DOHH2 (cell line): ENCODE measurements around the gene APOBEC4.

ENCODE experiments used
- H3F3A ChIP-seq: fragments of 200-600 bp; sonication (generic), shearing (Covaris generic); 2 replicates; pipeline ENCODE4 v1.6.0; 2016; ENCODE audit warnings: antibody characterized with exemption, mild to moderate bottlenecking; ENCODE audit not compliant: control insufficient read depth, insufficient read depth
- H3K27ac ChIP-seq: fragments of 200-600 bp; sonication (generic); 2 replicates; pipeline ENCODE4 v1.5.1; 2014; ENCODE audit warnings: low read depth, mild to moderate bottlenecking, low read length, moderate library complexity
- H3K27me3 ChIP-seq: fragments of 200-600 bp; sonication (generic); 2 replicates; pipeline ENCODE4 v1.6.1; 2014; ENCODE audit warnings: mild to moderate bottlenecking, low read length, mixed read lengths; ENCODE audit not compliant: control insufficient read depth
- H3K36me3 ChIP-seq: fragments of 200-600 bp; sonication (generic); 2 replicates; pipeline ENCODE4 v1.6.1; 2014; ENCODE audit warnings: mild to moderate bottlenecking, low read length, moderate library complexity, mixed read lengths; ENCODE audit not compliant: control insufficient read depth
- H3K4me1 ChIP-seq: fragments of 200-600 bp; sonication (generic); 2 replicates; pipeline ENCODE4 v1.6.1; 2014; ENCODE audit warnings: mild to moderate bottlenecking, low read length, mixed read lengths; ENCODE audit not compliant: control insufficient read depth
- H3K4me2 ChIP-seq: fragments of 200-600 bp; sonication (generic); 2 replicates; pipeline ENCODE4 v1.6.0; 2014; ENCODE audit warnings: mild to moderate bottlenecking, low read length, moderate library complexity
- H3K4me3 ChIP-seq: fragments of 200-600 bp; sonication (generic); 2 replicates; pipeline ENCODE4 v1.5.1; 2014; ENCODE audit warnings: mild to moderate bottlenecking, low read length, mixed read lengths
- H3K79me2 ChIP-seq: fragments of 200-600 bp; sonication (generic); 2 replicates; pipeline ENCODE4 v1.6.1; 2014; ENCODE audit warnings: mild to moderate bottlenecking, low read length, mixed read lengths; ENCODE audit not compliant: control insufficient read depth
- H3K9me2 ChIP-seq: fragments of 200-600 bp; sonication (generic); replicated peaks from 2 replicates; pipeline ENCODE4 v1.6.1; 2014; ENCODE audit warnings: mild to moderate bottlenecking, low read length, mixed read lengths; ENCODE audit not compliant: control insufficient read depth
- H3K9me3 ChIP-seq: fragments of 200-600 bp; sonication (generic); 2 replicates; pipeline ENCODE4 v1.6.1; 2014; ENCODE audit warnings: antibody characterized with exemption, low read length, mixed read lengths; ENCODE audit not compliant: control insufficient read depth, insufficient read depth
- H4K20me1 ChIP-seq: fragments of 200-600 bp; sonication (generic); 2 replicates; pipeline ENCODE4 v1.6.0; 2014; ENCODE audit warnings: low read depth, mild to moderate bottlenecking, antibody characterized with exemption, low read length, moderate library complexity; ENCODE audit not compliant: control insufficient read depth, insufficient read depth
- CTCF ChIP-seq: fragments of 200-600 bp; sonication (generic); IDR thresholded peaks from one replicate; pipeline ENCODE4 v1.5.1; 2014; ENCODE audit warnings: antibody characterized with exemption, mild to moderate bottlenecking, low read depth, low read length; ENCODE audit not compliant: poor library complexity, severe bottlenecking
- EZH2phosphoT487 ChIP-seq: fragments of 200-600 bp; sonication (generic); IDR thresholded peaks from 2 replicates; pipeline ENCODE4 v1.6.1; 2017; ENCODE audit warnings: borderline replicate concordance, mild to moderate bottlenecking, antibody characterized with exemption, low read length, moderate library complexity, mixed read lengths

APOBEC4 gene

GRCh38 chr1:183597656-183598347 is 55.3 kb downstream of the APOBEC4 start:
- H3K36me3 ChIP-seq, result no peaks in the 10 kb centered on the region
- H3K27me3 ChIP-seq, result peaks cover 23% of the 10 kb centered on the region
- no peaks in the 10 kb centered on the region for H3K79me2 ChIP-seq
- peaks cover 12% of the 10 kb centered on the region for H3K4me1 ChIP-seq
- no peaks in the 10 kb centered on the region for H3F3A ChIP-seq
- TF ChIP-seq EZH2phosphoT487, result no peak
- no peak for TF ChIP-seq CTCF
- no peaks in the 10 kb centered on the region for H4K20me1 ChIP-seq
- no peak overlapping the region for H3K4me2 ChIP-seq
- H3K9me3 ChIP-seq, result no peaks in the 10 kb centered on the region
- no peak overlapping the region for H3K4me3 ChIP-seq
- no peak overlapping the region for H3K27ac ChIP-seq
- H3K9me2 ChIP-seq, result no peaks in the 10 kb centered on the region

- H3K27ac ChIP-seq, result no peak overlapping the region
- no peak overlapping the region for H3K4me2 ChIP-seq
- no peaks in the 10 kb centered on the region for H3K9me2 ChIP-seq
- no peaks in the 10 kb centered on the region for H3K36me3 ChIP-seq
- peaks cover 17% of the 10 kb centered on the region for H3K4me1 ChIP-seq
- TF ChIP-seq EZH2phosphoT487, result no peak
- TF ChIP-seq CTCF, result no peak
- peaks cover 19% of the 10 kb centered on the region for H3K27me3 ChIP-seq
- H3K4me3 ChIP-seq, result no peak overlapping the region
- H4K20me1 ChIP-seq, result no peaks in the 10 kb centered on the region
- no peaks in the 10 kb centered on the region for H3F3A ChIP-seq
- no peaks in the 10 kb centered on the region for H3K9me3 ChIP-seq
- no peaks in the 10 kb centered on the region for H3K79me2 ChIP-seq
Measured at GRCh38 chr1:183596500-183596899, 56.6 kb downstream of the APOBEC4 start.
